ENCODE data around the gene ABHD10.
"Not testable (repeated sequence)": the region's sequence is repeated elsewhere in the genome, so short reads cannot be mapped to it uniquely, and the experiment has no call there.

The ABHD10 gene

DNA sequence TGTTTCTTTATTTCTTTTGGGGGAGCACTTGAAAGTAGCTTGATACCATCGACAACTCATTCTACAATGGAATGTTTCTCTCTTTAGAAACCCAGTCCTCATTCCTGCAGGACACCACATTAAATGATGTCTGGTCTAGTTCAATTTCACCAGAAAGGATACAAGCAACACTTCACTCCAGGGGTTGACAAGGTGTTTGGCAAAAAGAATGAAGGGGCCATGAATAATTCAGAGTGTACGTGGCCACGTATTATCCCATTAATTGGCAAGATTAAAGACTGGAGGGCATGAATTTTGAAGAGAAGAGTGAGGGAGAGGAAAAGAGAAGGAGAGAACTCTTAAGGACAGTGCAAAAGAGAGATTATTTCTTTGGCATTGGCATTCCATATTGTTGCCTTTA lies 56.4 kb downstream of the ABHD10 start:
- DNase-seq, result no peak

DNA sequence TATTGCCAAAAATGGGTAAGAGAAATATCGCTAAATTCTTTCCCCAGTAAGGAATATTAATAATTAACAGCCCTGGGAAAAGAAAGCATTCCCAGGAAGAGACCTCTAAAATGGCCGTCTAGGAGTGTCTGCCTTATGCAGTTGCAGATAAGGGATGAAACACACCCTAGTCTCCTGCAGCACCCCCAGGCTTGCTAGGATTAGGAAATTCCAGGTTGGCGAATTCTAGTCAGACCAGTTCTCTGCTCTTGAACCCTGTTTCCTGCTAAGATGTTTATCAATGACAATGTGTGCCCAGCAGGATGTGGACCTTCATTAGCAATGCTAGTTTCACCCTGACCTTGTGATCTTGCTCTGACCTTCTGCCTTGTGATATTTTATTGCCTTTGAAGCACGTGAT lies 58.4 kb downstream of the ABHD10 start:
- DNase-seq, result not testable (repeated sequence)

- no peak for DNase-seq
Observed at GRCh38 chr3:112038863-112039262, 60.0 kb downstream of the ABHD10 start.

- DNase-seq, result no peak
Observed at GRCh38 chr3:112041321-112041720, 62.5 kb downstream of the ABHD10 start.

- DNase-seq, result peak; percentile 93
Observed at GRCh38 chr3:112042842-112043280, 64.0 kb downstream of the ABHD10 start.

Data from NCI-H2107 (cell line).